Stimulated activated CD8-positive, alpha-beta memory T cell treated with anti-CD3 and anti-CD28 coated beads, Interleukin-4, amount 100 ng/mL, for 48 hours (primary cell): ENCODE results near the gene TIAM2.

Experiments used
- DNase-seq: peaks from one replicate; pipeline ENCODE4 v3.0.0-alpha.2; 2020

The TIAM2 gene

DNA sequence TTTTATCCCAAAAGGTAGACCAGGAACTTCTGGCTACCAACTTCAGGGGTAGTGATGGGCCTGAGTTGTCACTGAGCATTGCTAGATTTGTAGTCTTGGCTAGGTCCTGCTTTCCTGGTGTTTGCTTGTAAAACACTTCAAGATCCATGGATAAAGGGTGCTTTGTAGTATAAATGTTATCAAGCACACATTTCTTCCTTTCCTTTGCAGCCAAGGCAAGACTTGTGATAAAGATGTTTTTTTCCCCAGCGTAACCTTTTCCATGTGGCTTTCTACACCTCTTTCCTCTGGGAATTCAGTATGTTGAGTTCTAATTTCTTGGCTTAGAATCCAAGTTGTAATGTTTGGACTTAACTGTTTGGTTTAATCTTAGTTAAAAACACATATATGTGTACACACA, 145.9 kb downstream of the TIAM2 start:
- no peak for DNase-seq

DNA sequence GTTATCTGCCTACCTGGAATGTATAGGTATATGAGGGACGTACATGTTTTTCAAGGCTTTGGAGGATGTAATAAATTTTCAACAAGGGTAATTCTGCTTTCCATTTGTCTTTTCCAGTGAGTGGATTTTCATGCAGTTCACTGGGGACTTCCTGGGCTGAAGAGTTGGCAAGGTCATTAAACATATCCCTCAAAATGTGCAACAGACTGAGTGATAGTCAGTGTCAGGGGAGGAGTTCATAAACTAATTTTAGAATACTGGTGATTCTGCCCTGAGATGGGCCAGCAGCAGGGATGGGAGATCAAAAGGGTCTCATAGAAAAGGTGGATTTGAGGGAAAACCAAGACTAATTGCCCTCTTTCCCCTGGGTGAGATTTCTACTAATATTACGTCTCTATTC, 146.4 kb downstream of the TIAM2 start:
- no peak for DNase-seq

DNA sequence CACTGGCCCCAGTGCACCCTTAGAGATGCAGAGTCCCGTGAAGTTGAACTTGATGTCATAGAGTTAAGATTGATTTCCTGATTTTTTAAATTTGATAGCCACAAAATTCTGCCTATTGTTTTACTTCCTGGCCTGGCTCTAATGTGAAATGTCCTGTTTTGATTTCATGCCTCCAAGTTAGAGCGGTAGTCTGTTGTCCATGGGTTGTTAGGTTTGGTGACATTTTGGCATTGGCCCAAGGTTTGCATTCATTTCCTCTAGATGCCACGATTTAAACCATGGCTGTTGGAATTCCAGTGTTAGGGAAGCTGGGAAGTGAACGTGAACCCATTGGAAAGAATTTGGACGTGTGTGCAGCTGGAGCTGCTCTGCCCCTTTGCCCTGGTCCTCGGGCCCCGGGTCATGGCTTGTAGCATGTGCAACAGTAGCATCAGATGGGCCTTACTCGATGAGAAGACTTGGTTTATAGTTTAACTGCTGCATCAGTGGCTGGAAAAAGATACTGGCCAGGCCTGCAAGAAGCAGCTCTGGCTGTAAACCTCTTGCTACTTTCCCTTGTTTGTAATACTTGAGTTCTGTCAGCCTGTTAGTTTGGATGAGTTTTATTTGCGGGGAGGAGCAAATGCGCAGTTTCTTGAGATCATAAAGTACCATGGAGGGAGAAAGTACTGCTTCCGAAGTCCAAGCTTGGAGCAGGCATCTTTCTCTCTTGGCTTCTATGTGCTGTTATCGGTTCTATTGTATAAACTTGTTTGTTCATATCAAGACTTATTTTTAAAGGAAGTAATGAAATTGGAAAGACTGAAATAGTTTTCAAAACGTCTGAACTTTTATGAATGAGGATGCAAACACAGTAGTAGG, 147.3 kb downstream of the TIAM2 start:
- DNase-seq = no peak

DNA sequence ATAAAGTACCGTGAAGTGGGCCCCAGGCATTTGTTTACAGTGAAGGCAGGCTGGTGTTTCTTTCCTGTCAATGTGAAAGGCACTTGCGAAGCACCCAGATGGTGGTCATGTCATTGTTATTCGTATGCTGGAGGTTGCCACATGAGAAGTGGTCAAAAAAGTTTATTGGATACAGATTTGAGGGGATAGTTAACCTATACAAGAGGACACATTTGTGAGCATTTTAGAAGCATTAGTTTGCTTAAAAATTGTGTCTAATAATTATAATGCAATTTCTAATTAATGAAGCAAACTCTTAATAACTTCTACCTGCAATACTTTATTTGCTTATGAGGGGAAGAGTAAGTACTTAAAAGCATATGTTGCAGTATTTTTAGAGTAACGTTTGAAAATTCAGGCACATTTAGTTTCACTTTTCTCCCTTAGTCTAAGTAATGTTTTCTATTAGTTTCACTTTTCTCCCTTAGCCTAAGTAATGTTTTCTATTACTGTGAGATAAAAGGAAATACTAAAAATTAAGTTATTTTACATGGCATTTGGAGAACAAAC, 148.0 kb downstream of the TIAM2 start:
- DNase-seq = no peak

DNA sequence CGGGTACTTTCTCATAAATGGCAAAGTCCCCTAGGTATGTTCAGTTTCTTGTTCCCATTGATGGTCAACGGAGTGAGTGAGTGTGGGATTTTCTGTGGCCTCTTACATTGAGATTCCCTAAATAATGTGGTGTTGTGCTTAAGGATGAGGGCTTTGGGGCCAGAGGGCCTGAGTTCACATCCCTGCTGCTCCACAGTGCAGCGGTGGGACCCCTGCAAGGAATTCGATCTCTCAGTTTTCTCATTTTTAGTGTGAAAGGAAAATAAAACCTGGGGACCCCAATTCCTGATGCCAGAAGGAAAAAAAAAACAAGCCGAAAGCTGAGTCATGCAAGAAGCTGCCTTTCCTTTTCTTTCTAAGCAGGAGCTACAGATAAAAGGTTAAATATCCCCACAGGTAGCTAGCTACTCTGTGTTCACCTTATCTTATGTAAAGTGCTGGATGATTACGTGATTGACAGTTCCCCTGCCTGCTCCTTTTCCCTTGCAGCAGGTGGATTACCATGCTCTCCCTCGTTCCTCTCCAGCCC, 148.5 kb downstream of the TIAM2 start:
- no peak for DNase-seq

DNA sequence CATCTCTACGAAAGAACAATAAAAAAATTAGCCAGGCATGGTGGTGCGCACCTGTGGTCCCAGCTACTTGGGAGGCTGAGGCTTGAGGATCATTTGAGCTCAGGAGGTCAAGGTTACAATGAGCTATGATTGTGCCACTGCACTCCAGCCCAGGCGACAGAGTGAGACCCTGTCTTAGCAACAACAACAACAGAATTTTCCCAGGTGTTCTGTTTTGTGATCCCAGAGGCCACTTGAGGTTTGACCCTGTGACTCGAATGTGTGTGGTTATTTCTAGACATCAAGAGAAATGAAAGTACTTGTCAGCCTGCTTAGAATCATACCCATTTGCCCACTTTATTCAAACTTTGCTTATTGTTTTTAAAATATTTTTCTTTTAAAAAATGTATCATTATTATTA, 151.1 kb downstream of the TIAM2 start:
- DNase-seq = no peak

DNA sequence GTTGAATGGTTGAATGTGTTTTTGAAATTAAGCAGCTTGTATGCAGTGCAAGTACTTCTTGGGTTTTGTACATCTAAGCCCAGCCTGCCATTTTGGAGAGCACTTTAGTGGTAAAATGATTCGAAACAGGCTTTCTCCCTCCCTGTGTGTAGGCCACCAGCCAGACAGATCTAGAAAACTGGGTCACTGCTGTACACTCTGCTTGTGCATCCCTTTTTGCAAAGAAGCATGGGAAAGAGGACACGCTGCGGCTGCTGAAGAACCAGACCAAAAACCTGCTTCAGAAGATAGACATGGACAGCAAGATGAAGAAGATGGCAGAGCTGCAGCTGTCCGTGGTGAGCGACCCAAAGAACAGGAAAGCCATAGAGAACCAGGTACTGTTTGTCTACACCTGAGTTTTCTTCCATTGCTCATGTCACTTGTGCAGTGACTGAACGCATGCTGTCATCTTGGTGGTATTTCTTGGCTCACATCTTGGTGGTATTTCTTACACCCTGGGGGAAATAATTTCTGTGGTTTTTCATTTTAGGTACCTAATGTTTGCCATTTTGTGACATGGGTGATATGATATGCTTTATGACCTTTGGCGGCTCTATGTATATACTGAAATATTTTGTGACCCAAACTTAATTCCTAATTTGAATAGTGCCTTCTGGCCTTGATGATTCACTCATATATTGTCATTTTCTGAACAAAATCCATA, 153.0 kb downstream of the TIAM2 start:
- no peak for DNase-seq

DNA sequence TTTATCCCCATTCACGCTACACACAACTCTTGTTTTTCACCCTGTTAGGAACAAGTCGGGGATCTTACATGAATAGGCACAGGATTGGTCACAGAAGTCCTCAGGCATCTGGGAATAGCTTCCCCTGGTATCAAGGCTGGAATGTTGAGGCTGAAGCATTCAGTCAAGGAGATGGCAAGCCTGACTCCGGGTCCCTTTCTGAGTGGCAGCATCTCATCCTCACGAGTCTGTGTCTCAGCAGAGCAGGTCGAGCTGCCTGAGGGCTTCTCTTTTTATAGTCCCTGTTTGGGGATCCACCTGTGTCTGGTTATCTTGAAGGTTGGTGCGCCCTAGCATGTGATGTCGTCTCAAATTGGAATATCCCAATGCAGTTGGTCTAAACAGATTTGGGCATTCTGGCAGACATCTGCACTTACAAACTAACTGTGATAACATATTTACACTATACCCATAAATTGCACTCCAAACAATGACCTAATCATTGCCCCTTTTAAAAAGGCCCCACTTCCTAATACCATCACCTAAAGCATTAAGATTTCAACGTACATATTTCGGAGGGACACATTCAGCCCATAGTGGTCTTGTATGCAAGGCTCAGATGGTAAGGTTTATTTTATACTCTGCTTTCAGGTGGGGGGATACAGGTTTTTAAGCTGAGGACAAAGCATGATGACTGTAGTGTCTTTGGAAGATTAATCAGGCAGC, 156.0 kb downstream of the TIAM2 start:
- no peak for DNase-seq

DNA sequence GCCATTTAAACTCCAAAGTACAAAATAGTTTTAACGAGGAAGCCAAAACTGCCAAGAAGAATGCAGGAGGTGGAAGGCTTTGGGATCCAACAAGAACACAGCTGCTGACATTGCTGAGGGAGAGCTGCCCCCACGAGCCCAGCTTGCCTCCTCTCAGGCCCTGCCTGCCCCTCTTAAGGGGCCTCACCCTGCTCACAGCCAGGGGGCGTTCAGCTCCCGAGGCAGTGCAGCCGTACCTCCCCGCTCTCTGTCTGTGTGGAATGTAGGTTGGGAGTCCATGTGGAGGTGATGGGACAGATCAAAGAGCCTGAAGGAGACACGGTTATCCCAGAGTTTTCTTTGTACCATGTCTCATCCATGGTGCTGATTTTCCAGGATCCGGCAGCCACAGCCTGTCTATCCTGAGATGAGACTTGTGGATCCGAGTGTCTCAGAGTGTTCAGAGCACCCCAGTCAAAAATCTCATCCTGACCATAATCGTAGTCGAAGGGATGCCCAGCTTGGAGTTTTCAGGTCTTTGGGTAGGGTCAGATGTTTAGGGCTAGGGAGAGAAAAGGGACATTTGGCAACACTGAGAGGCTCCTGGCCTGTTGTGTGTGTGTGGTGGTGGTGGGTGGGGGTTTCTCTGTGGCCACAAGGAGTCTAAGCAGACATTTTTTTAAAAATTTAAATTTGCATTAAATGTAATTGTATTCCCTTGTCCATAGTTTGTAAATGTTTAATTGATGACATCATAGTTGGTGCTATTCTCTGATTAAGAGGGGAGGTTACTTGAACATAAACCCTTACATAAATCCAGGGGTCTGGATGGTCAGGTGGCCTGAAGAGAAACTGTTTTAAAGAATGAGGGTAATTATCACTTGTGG, 157.3 kb downstream of the TIAM2 start:
- no peak for DNase-seq

DNA sequence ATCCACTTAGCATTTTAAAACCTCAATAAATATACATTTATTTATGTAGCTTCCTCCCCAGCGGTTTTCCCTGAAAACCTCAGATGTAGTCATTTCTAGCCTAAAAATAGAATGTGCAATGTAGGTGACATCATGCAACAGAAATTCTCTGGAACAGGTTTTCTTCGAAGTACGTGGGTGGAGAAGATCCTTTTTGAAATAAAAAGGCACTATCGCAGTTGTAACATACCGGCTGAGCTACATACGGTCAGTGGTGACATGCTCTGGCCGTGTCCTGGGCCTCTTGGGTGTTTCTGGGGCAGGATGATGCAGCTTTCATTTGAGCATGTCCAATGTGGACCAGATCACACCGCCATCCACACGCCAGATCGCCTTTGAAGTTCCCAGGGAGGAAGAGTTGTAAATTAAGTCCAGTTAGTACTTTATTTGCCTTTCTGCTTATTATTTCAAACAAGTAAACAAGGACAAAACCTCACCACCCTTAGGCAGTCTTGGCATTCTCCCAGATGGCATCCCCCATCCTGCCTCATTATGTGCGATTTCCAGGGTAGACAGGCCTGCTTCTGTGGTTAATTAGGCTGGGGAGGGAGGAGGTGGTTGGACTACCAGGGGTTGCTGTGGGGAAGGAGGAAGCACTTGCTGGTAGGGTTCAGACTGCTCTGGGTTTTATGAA, 159.2 kb downstream of the TIAM2 start:
- DNase-seq = peak; percentile 68

DNA sequence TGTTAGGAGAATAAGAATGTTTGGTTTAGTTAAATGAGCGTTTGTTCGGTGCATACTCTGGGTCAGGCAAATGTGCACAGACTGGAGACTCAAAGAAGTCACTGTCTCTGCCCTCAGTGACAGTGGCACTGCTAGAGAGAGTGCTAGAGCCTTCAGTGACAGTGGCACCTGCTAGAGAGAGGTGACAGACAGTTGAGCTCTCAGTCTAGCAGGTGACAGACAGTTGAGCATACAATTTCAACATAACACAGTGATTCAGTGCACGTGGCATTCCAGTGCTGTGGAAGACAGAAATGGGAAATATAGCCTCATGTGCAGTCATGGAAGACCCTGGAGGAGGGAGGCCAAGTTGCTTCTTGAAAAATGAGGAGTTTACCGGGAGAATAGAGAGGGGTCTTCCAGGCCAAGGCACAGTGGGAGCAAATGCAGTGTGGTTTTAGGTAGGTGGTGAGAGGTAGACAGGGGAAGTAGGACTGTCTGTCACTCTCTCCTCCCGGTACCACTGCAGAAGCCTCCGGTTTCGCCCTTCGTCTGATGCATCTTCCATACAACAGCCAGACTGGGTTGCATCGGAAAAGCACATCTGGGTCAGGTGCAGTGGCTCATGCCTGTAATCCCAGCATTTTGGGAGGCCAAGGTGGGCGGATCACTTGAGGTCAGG, 160.8 kb downstream of the TIAM2 start:
- no peak for DNase-seq

DNA sequence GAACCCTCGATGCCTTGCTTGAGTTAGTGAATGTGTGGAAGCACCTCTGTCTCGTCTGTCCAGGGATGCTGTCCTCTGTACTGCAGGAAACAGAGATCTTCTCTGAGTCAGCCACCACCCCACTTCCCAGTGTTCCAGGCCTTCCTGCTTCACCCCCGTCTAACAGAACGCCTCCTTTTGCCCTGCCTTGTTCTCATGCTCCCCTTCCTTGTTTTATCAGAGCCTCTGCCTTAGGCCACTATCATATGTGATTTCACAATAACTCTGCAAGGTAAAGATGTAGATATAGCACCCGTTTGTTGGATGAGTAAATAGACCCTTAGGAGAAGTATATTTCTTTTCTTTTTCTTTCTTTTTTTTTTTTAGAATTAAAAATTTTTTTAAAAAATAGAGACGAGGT, 162.0 kb downstream of the TIAM2 start:
- DNase-seq = no peak

DNA sequence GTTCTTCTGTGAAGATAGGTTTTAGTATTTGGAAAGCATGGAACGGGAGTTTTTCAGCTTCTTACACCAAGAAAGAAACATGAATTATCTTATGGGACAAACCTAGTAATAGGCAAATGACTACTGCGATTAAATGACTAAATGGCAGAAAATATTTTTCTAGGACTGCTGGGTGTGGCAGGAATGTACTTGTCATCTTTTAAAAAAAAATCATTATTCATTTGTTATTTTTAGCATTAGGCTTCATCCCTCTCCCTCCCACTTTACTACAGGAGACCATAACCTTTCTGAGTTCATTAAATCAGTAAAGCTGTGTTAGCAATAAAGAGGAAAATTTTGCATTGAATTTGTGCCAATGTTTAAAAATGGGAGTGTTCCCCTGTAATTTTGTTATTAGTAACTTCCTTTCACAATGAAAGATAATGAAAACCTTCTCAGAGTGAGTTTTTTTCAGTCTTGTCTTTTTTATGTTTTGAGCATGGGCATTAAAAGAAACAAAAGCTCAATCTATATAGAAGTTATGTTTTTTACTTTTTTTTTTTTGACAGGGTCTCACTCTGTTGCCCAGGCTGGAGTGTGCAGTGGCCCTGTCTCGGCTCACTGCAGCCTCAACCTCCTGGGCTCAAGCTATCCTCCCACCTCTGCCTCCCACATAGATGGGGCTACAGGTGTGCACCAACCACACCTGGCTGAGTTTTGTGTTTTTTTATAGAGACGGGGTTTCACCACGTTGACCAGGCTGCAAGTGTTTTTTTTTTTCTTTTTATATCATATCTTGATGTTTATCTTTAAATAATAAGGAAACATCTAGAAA, 163.1 kb downstream of the TIAM2 start:
- no peak for DNase-seq

DNA sequence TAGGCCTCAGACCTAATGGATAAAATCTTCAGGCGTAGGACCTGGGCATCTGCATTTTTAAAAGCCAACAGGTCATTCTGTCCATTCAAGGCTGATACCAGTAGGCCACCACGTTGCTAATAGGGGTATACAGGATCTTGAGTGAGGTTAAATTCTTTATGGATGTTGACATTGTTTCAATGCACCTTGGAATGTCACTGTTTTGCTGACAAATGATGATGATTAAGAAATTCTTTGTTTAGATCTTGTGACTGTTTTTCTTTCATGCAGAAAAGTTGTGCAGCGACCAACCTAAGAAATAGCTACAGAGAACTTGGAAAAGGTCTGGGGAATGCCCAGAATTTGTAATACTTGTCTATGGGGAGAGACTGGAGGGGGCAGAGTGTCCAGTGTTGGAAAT, 167.6 kb downstream of the TIAM2 start:
- no peak for DNase-seq

DNA sequence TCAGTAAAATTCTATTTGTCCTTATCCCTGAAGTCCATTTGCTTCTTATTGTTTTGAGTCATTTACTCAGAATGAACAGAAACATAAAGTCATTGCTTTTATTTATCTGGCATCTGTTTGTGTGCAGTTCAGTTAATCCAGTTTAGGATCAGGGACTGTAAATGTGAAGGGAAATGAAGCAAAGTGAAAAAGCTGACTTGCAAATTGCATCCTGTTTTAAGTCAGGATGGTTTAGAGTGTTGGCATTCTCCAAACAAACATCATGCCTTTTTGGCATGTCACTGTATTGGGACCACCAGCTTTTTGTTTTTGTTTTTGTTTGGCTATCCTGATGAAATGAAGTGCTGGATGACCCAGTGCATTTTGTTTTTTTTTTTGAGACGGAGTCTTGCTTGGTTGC, 168.5 kb downstream of the TIAM2 start:
- DNase-seq = no peak

DNA sequence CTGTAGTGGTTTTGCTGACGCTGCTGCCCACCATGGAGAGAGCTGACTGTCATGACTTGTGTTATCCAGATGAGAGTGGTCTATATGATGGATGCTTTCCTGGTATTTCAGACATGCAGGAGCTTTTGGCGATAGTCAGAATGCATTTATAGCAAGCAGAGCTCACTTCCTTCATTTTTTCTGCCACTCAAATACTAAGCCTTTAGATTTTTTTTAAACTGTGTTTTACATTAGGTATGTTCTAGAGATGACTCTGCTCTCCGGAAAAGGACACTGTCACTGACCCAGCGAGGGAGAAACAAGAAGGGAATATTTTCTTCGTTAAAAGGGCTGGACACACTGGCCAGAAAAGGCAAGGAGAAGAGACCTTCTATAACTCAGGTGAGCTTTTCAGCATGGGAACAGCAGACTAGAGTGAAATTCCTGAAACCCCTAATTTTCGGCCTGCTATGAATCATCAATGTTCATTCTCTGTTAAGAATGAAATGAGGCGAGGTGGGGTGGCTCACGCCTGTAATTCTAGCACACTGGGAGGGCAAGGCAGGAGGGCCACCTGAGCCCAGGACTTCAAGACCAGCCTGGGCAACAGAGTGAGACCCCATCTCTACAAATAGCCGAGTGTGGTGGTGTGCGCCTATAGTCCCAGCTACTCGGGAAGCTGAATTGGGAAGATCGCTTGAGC, 170.1 kb downstream of the TIAM2 start:
- DNase-seq = no peak

DNA sequence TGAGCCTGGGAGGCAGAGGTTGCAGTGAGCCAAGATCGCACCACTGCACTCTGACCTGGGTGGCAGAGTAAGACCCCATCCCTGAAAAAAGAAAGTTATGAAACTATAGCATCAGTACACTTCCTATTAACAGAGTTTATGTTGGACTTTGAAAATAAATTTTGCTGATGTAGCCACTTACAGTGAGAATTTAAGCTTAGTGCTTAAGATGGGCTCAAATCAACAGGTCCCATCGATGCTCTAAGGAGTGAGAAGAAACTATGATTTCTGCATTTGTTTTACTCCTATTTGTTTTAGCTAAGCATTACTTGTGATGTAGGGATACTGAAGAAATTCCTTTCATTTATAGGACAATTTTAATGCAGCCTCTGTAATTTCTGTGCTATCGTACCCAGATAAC, 175.4 kb downstream of the TIAM2 start:
- DNase-seq = no peak

DNA sequence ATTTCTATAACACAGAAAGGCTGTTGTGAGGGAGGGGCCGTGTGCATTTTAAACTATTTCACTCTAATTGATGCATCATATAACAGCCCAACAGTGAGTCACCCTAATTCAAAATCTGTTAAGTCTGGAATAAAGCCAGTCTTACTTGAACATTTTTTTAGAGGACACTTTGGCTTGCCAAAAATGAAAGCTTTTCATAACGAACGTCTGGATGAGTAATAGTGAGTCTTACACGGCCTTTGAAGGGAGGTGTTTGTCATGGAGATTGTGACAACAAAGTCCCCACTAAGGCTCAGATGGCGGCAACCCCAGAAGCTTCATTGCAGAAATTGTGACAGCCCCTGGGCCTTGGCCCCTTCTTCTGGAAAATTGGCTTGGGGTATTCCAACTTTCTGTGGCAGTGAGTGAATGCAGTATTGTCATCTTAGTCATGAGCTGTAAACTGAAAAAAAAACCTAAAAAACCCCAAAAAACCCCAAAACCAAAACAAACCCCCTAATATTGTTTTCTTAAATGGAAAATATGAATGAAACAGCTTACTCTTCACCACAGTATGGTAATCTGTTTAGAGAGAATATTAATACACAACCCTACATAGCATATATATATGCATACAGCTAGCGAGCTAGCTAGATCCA, 176.1 kb downstream of the TIAM2 start:
- DNase-seq = peak; percentile 84
